Breast epithelium (tissue), 4 donors: ENCODE data around the gene FAM3B. TPM values are rescaled to one million over a fixed set of nuclear protein-coding genes. Genes with fewer than 3 reads are reported as not detected.

Experiments
- DNase-seq, 2 donors: peaks; one replicate each; pipeline ENCODE4 v3.0.0-alpha.2; 2019; ENCODE audit warnings: low spot score in 2 of 2
- H3K27ac ChIP-seq, 2 donors: fragments of 200-600 bp; sonication (generic) in 1 of 2; one replicate each; pipeline ENCODE4 v1.5.1; 2016 to 2019; ENCODE audit warnings: mild to moderate bottlenecking in 1 of 2
- H3K27me3 ChIP-seq, 2 donors: fragments of 200-600 bp; sonication (generic) in 1 of 2; one replicate each; pipeline versions ENCODE4 v1.5.1 to v1.6.0; 2017 to 2019; ENCODE audit warnings: control low read depth in 1 of 2, mild to moderate bottlenecking in 1 of 2
- H3K36me3 ChIP-seq: fragments of 200-600 bp; one replicate; pipeline ENCODE4 v1.5.1; 2019
- H3K4me1 ChIP-seq, 2 donors: fragments of 200-600 bp; sonication (generic); one replicate each; pipeline ENCODE4 v1.5.1; 2016 to 2019; ENCODE audit warnings: control low read depth in 1 of 2
- H3K4me3 ChIP-seq, 3 donors: fragments of 200-600 bp; sonication (generic); 1 replicate in 2 of 3; 2 replicates in 1 of 3; pipeline ENCODE4 v1.5.1; 2016 to 2019; ENCODE audit warnings: mild to moderate bottlenecking in 3 of 3, moderate library complexity in 2 of 3
- H3K9me3 ChIP-seq, 2 donors: fragments of 200-600 bp; sonication (generic) in 1 of 2; one replicate each; pipeline ENCODE4 v1.5.1; 2016 to 2019; ENCODE audit warnings: control low read depth in 1 of 2
- CTCF ChIP-seq, 3 donors: fragments of 450-650 bp; IDR thresholded peaks; one replicate each; pipeline ENCODE4 v1.5.1; 2016 to 2017; ENCODE audit warnings: antibody characterized with exemption in 3 of 3, mild to moderate bottlenecking in 3 of 3, moderate library complexity in 3 of 3
- POLR2A ChIP-seq: fragments of 450-650 bp; IDR thresholded peaks from one replicate; pipeline ENCODE4 v1.6.1; 2016; ENCODE audit warnings: antibody characterized with exemption, mild to moderate bottlenecking, moderate library complexity
- POLR2AphosphoS5 ChIP-seq, 3 donors: sonication (generic); formaldehyde crosslinking; IDR thresholded peaks; one replicate each; pipeline ENCODE4 v1.6.1; 2017; ENCODE audit warnings: antibody characterized with exemption in 3 of 3
- intact Hi-C: fragments of 100-400 bp; cut with DNase I; formaldehyde crosslinking; loops from one replicate; pipeline ENCODE4 v1.15.1; 2023; ENCODE audit warnings: low total_unique reads
- total RNA-seq, 3 donors: library from RNA; depleted of rRNA; stranded (reverse); fragments of >200 nt; gene quantifications; one replicate each; pipeline ENCODE4 v1.1.0, GENCODE V29; 2016

The FAM3B gene
- total RNA-seq: 10 to 100 TPM in 2 of 3 donors, 1 to 10 TPM in 1; 1.6 to 13.6 (median 10.5) TPM

DNA sequence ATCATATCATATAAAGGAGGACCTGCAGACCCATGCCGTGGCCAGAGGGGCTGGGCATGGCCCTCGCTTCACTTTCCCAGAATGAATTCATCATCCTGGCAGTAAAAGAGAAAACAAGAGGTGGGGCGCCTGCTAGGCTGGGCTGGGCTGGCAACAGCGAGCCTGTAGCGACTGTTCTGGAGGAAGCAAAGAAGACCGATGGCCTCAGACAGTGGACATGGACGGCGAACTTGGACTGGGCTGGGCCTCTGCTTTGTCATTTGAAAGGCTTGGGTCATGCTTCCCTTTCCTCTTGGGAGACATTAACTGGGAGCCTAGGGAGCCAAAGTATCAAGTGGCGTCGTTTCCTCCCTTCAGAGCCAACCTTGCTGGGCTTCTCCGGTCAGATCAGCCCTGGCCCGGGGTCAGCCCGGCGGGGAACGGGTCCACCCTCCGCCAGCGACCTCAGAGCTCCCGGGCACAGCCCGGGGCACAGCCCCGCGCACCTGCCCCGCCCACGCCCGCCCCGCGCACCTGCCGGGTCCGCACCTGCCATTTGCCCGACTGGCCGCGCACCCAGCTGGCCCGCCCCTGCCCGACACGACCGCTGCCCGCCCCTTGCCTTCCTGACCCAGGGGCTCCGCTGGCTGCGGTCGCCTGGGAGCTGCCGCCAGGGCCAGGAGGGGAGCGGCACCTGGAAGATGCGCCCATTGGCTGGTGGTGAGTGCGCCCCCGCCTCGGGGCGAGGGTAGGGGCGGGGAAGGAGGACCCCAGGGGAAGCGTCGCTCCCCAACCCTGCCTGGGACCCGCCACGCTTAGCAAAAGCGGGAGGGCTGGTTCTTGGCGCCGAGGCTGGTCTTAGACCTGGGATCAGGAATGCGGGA lies at the start of gene FAM3B:
FAM3B (plus strand) TSS at position 602 of the 863 bp plus-strand sequence; CDS start at position 681, 79 bp downstream.
- Histone ChIP-seq H3K9me3 (no peaks in the 10 kb centered on the region), H3K27ac (peak within 1 kb of the TSS; percentile 33 to 41), H3K27me3 (peaks cover 0 to 15% of the 10 kb centered on the region in 2 donors), H3K4me1 (no peaks in the 10 kb centered on the region), H3K36me3 (no peaks in the 10 kb centered on the region), H3K4me3 (peak within 1 kb of the TSS; percentile 44 to 69 (median 49))
- intact Hi-C loops: no loop called here
- TF ChIP-seq POLR2A (no peak), POLR2AphosphoS5 (IDR thresholded peaks at IDR 0.05) (no peak), CTCF (IDR thresholded peaks at IDR 0.05) (no peak)
- DNase-seq: no peak

DNA sequence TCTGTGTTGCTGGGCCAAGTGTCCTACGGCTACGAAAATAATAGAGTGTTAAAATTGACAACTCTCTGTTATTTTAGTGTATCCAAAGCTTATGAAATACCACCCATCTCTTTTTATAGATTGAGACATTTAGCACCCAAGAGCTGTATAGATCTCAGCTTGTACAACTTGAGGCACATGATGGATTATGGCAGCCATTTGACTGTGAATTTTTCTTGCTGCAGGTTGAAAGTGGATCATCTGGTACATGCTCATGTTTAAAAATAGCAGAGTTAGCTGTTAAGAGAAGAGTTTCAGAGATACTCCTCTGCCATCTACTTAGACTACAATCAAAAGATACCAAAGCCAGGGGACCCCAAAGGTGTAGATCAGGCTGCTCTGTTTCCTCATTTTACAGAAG lies 49.3 kb upstream of the FAM3B start:
- Histone ChIP-seq H3K4me1 (no peaks in the 10 kb centered on the region), H3K4me3 (no peak overlapping the region), H3K27ac (no peak overlapping the region), H3K36me3 (no peaks in the 10 kb centered on the region), H3K27me3 (no peaks in the 10 kb centered on the region), H3K9me3 (peaks cover 0 to 8% of the 10 kb centered on the region in 2 donors)
- no peak for DNase-seq
- TF ChIP-seq CTCF (IDR thresholded peaks at IDR 0.05): no peak
- no peak for TF ChIP-seq POLR2A
- TF ChIP-seq POLR2AphosphoS5 (IDR thresholded peaks at IDR 0.05): no peak
- intact Hi-C loops: no loop called here

GRCh38 chr21:41269535-41269934 lies 47.1 kb upstream of the FAM3B start:
- H3K9me3 ChIP-seq: peaks cover 0 to 11% of the 10 kb centered on the region in 2 donors
- no peaks in the 10 kb centered on the region for H3K36me3 ChIP-seq
- H3K27me3 ChIP-seq: no peaks in the 10 kb centered on the region

GRCh38 chr21:41277196-41277595 lies 39.4 kb upstream of the FAM3B start:
- H3K27me3 ChIP-seq: no peaks in the 10 kb centered on the region
- no peak overlapping the region for H3K4me3 ChIP-seq
- H3K27ac ChIP-seq: no peak overlapping the region
- DNase-seq: no peak
- no peaks in the 10 kb centered on the region for H3K36me3 ChIP-seq
- intact Hi-C loops: no loop called here
- peaks cover 0 to 5% of the 10 kb centered on the region in 2 donors for H3K9me3 ChIP-seq
- no peak for TF ChIP-seq POLR2AphosphoS5 (IDR thresholded peaks at IDR 0.05)
- TF ChIP-seq CTCF (IDR thresholded peaks at IDR 0.05): no peak
- TF ChIP-seq POLR2A: no peak
- no peaks in the 10 kb centered on the region for H3K4me1 ChIP-seq

More at GRCh38 chr21:41269535-41269934, 47.1 kb upstream of the FAM3B start:
- H3K27ac ChIP-seq: no peak overlapping the region
- DNase-seq: no peak
- intact Hi-C loops: no loop called here
- H3K4me1 ChIP-seq: no peaks in the 10 kb centered on the region
- TF ChIP-seq CTCF (IDR thresholded peaks at IDR 0.05): no peak
- TF ChIP-seq POLR2AphosphoS5 (IDR thresholded peaks at IDR 0.05): no peak
- TF ChIP-seq POLR2A: no peak
- H3K4me3 ChIP-seq: no peak overlapping the region

DNA sequence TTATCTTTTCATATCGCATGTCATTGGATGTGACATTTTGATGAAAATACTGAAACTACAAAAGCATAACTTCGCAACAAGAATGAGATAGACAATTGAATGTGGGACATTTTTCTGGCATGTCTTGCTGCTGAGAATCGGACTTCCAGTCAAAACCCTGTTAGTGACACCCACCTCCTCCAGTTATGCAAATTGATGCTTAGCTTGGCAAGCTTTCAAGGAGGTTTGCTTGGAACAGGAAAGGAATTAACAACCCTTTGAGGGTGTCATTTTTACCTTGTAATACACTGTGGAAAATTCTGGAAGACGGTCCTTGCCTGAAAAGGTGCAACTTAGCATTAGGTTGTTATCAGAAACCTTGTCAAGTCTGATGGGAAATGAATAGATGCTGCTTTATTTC lies 38.8 kb upstream of the FAM3B start:
- peaks cover 0 to 3% of the 10 kb centered on the region in 2 donors for H3K27me3 ChIP-seq
- H3K36me3 ChIP-seq: no peaks in the 10 kb centered on the region
- H3K27ac ChIP-seq: no peak overlapping the region
- intact Hi-C loops: no loop called here
- H3K4me1 ChIP-seq: no peaks in the 10 kb centered on the region
- no peak for DNase-seq
- H3K4me3 ChIP-seq: no peak overlapping the region
- TF ChIP-seq CTCF (IDR thresholded peaks at IDR 0.05): no peak
- TF ChIP-seq POLR2A: no peak
- no peak for TF ChIP-seq POLR2AphosphoS5 (IDR thresholded peaks at IDR 0.05)
- H3K9me3 ChIP-seq: no peaks in the 10 kb centered on the region
